Stimulated activated CD4-positive, alpha-beta T cell treated with anti-CD3 and anti-CD28 coated beads, TNF-alpha, amount 100 ng/mL, for 48 hours (primary cell): Measurements from ENCODE around the gene ABCG4.

Experiments used
- DNase-seq, 3 donors: peaks; one replicate each; pipeline ENCODE4 v3.0.0-alpha.2; 2020; ENCODE audit warnings: low read depth in 3 of 3

ABCG4 gene

DNA sequence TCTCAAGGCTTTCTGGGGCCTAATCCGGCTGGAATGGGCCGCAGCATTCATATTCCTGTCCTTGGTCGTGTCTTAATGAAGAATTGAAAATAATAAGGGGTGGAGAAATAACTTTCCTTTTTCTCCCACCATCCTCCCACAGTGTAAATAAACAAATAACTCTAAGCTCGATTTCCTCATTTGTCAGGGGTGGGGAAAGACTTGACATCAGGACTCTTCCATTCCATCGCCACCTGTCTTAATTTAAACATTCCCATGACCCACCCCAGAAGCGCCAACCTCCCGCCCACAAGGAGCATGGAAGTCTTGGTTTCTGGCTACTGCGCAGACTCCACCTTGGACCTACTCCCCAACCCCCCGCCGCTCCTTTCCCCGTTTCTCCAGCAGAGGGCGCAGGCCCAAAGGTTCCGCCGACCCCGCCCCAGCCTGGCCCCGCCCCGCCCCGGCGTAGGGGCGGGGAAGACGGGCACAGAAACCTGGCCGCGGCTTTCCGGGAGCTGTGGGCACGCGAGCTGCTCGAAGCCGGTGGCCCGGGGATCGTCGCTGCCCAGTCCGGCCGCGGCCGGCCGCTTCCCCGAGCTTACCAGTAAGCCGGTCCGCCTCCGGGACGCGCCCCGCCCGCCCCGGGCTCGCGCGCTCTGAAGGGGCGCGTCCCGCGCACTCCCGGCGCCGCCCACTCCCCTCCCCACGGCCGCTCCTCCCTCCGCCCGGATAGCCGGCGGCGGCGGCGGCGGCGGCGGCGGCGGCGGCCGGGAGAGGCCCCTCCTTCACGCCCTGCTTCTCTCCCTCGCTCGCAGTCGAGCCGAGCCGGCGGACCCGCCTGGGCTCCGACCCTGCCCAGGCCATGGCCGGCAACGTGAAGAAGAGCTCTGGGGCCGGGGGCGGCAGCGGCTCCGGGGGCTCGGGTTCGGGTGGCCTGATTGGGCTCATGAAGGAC lies 57.0 kb downstream of the ABCG4 start, which contains the start of gene CBL:
Gene CBL (plus strand): TSS at position 766 of the 937 bp plus-strand sequence. CDS start 79 bp downstream, at position 845.
- DNase-seq, result peak; percentile 93 to 99 (median 97)

DNA sequence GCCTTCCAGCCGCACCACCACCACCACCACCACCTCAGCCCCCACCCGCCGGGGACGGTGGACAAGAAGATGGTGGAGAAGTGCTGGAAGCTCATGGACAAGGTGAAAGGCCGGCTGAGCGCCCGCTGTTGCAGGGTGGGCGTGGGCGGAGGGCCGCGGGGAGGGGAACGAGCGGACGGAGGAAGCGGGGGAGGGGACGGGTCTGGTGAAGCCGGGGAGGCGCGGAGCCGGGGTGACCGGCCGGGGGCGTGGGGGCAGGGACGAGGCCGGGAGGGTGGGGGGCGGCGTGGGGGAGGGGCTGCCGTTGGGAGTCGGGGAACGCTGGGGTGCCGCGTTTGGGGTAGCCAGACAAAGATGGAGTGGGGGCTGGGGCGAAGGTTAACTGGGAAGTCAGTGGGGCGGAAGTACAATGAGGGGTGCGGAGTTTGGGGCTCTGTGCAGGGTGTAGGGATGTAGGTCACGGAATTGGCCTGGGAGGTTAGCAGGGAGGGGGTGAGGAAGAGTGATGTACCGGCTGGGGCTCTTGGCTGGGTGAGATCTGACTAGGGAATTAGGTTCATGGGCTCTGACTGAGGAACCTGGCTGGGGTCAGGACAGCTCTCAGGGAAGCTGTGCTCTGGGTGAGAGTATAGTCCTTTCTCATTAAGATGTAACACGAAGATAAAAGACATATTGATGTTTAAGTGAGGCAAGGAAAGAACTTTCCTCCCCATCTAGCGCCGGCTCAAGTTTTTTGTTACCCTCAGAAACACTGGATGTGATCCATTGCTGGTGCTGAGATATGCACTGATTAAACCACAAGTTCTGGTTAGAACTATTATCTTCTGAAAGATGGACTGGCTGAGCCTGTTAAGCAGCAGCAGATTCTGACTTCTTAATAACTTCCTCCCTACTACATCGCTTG lies 57.9 kb downstream of the ABCG4 start:
- DNase-seq, result peak; percentile 15 to 55 (median 21)

DNA sequence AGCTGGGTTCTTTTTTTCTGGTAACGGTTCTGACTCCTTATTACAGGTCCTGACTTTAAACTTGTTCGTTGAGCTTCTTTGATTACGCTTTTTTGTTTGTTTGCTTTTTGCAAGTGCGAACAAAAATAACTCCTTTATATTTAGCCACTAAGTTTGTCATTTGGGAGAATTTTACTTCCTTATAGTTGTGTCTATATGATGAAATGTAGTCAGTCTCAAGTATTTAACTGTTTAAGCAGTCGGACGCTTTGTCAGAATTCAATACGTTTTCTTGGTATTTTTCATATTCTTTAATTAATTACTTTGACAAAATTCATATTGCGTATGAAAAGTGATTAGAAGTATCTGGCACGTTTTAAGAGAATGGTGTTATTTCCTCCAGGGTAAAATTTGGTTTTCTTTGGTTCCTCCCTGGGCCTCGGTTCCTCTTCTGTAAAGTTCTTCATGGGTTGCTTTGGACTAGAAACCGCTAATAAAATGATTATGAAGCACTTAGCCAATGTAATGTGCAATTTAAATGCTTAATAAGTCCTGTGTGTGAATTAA lies 58.6 kb downstream of the ABCG4 start:
- no peak for DNase-seq

DNA sequence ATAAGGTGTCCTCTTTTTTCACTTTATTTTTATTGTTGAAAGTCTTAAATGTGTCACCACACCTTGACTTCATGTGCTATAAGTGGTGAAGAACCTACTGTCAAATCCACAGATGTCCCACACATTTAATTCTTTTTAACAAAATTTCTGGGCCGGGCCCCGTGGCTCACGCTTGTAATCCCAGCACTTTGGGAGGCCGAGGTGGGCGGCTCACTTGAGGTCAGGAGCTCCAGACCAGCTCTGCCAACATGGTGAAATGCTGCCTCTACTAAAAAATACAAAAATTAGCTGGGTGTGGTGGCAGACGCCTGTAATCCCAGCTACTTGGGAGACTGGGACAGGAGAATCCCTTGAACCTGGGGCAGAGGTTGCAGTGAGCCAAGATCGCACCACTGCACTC lies 60.3 kb downstream of the ABCG4 start:
- no peak for DNase-seq

DNA sequence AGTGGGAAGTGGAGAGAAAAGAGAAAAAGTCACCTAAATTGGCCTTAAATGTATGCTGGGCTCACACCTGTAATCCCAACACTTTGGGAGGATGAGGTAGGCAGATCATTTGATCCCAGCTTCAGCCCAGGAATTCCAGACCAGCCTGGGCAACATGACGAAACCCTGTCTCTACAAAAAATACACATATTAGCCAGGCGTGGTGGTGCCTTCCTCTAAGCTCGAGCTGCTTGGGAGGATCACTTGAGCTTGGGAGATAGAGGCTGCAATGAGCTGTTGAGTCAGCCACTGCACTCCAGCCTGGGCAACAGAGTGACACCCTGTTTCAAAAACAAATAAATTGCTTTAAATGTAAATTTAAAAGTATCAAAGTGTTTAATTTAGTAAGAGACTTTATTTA lies 61.2 kb downstream of the ABCG4 start:
- DNase-seq, result no peak
